ENCODE measurements around the gene EFNA3.

EFNA3 gene

GRCh38 chr1:155078469-155079209 lies at the start of gene EFNA3:
EFNA3 (plus strand) TSS chr1:155078837; CDS start chr1:155078942, 105 bp downstream.
- DNase-seq, result peak; percentile 49 to 72

- no peak for DNase-seq
These were observed 49.0 kb upstream of the EFNA3 start for GRCh38 chr1:155029513-155030242.

- DNase-seq, result no peak
These were observed 48.3 kb upstream of the EFNA3 start for GRCh38 chr1:155030243-155030795.

GRCh38 chr1:155030899-155031298 lies 47.7 kb upstream of the EFNA3 start:
- DNase-seq, result no peak

GRCh38 chr1:155032886-155033285 lies 45.8 kb upstream of the EFNA3 start:
- DNase-seq, result no peak

GRCh38 chr1:155033524-155033923 lies 45.1 kb upstream of the EFNA3 start, which contains the start of the genes DCST1 and DCST2:
DCST1 (plus strand) TSS chr1:155033824; CDS start chr1:155034037, 213 bp downstream.
DCST2 (minus strand) TSS chr1:155033781; CDS start chr1:155033701, 80 bp downstream.
- DNase-seq, result no peak

GRCh38 chr1:155034318-155035208 lies 44.1 kb upstream of the EFNA3 start:
- no peak for DNase-seq

GRCh38 chr1:155035936-155036335 lies 42.7 kb upstream of the EFNA3 start:
- no peak for DNase-seq

GRCh38 chr1:155037043-155037442 lies 41.6 kb upstream of the EFNA3 start:
- no peak for DNase-seq

- no peak for DNase-seq
These were observed 40.7 kb upstream of the EFNA3 start for GRCh38 chr1:155037851-155038441.

GRCh38 chr1:155038602-155039307 lies 39.9 kb upstream of the EFNA3 start:
- no peak for DNase-seq

GRCh38 chr1:155039308-155039669 lies 39.3 kb upstream of the EFNA3 start:
- DNase-seq, result no peak

- DNase-seq, result no peak
These were observed 38.1 kb upstream of the EFNA3 start for GRCh38 chr1:155040358-155041093.

GRCh38 chr1:155042789-155043188 lies 35.8 kb upstream of the EFNA3 start:
- DNase-seq, result no peak

- no peak for DNase-seq
These were observed 35.3 kb upstream of the EFNA3 start for GRCh38 chr1:155043301-155043702.

GRCh38 chr1:155043793-155044192 lies 34.8 kb upstream of the EFNA3 start:
- DNase-seq, result no peak

- no peak for DNase-seq
These were observed 34.3 kb upstream of the EFNA3 start for GRCh38 chr1:155044365-155044764.

- DNase-seq, result no peak
These were observed 33.6 kb upstream of the EFNA3 start for GRCh38 chr1:155044812-155045657.

- DNase-seq, result no peak
These were observed 29.9 kb upstream of the EFNA3 start for GRCh38 chr1:155048449-155049334.
